ENCODE measurements around the gene VAMP8.

VAMP8 gene

GRCh38 chr2:85628658-85629057, 51.3 kb downstream of the VAMP8 start:
- Histone ChIP-seq H2AFZ (ENCODE audit: low read length) (no peak overlapping the region), H3K9me3 (ENCODE audit: insufficient read depth, low read depth, low read length) (no peaks in the 10 kb centered on the region), H3K36me3 (ENCODE audit: insufficient read depth, low read length) (peaks cover 92% of the 10 kb centered on the region), H3K4me2 (ENCODE audit: low read depth, low read length, poor library complexity, severe bottlenecking) (no peak overlapping the region), H3K9ac (ENCODE audit: low read depth, low read length, poor library complexity, severe bottlenecking) (no peak overlapping the region), H3F3A (ENCODE audit: low read depth) (no peaks in the 10 kb centered on the region; the same call in 1 of the 2 replicates), H3K4me3 (ENCODE audit: low read length, poor library complexity, severe bottlenecking) (no peak overlapping the region), H3K9me2 (replicated peaks; ENCODE audit: low read depth, low read length) (no peaks in the 10 kb centered on the region), H4K20me1 (ENCODE audit: insufficient read depth, low read length, poor library complexity, severe bottlenecking) (no peaks in the 10 kb centered on the region), H3K4me1 (ENCODE audit: insufficient read depth, low read length, poor library complexity, severe bottlenecking) (no peaks in the 10 kb centered on the region), H3K27me3 (ENCODE audit: insufficient read depth, low read length, poor library complexity, severe bottlenecking) (no peaks in the 10 kb centered on the region), H3K79me2 (ENCODE audit: insufficient read depth, low read length) (peaks cover 16% of the 10 kb centered on the region; the same call in 1 of the 2 replicates)
- no peak for TF ChIP-seq EZH2phosphoT487 (IDR thresholded peaks at IDR 0.05; ENCODE audit: borderline replicate concordance)
- TF ChIP-seq, protein P1, sequence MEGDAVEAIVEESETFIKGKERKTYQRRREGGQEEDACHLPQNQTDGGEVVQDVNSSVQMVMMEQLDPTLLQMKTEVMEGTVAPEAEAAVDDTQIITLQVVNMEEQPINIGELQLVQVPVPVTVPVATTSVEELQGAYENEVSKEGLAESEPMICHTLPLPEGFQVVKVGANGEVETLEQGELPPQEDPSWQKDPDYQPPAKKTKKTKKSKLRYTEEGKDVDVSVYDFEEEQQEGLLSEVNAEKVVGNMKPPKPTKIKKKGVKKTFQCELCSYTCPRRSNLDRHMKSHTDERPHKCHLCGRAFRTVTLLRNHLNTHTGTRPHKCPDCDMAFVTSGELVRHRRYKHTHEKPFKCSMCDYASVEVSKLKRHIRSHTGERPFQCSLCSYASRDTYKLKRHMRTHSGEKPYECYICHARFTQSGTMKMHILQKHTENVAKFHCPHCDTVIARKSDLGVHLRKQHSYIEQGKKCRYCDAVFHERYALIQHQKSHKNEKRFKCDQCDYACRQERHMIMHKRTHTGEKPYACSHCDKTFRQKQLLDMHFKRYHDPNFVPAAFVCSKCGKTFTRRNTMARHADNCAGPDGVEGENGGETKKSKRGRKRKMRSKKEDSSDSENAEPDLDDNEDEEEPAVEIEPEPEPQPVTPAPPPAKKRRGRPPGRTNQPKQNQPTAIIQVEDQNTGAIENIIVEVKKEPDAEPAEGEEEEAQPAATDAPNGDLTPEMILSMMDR (conservative IDR thresholded peaks at IDR 0.05; ENCODE audit: low read length) = no peak

GRCh38 chr2:85631316-85631715, 53.9 kb downstream of the VAMP8 start:
- Histone ChIP-seq H2AFZ (ENCODE audit: low read length) (no peak overlapping the region), H3K27me3 (ENCODE audit: insufficient read depth, low read length, poor library complexity, severe bottlenecking) (no peaks in the 10 kb centered on the region), H3K9me3 (ENCODE audit: insufficient read depth, low read depth, low read length) (no peaks in the 10 kb centered on the region), H4K20me1 (ENCODE audit: insufficient read depth, low read length, poor library complexity, severe bottlenecking) (no peaks in the 10 kb centered on the region), H3K36me3 (ENCODE audit: insufficient read depth, low read length) (peaks cover 90% of the 10 kb centered on the region), H3K4me2 (ENCODE audit: low read depth, low read length, poor library complexity, severe bottlenecking) (no peak overlapping the region), H3K4me1 (ENCODE audit: insufficient read depth, low read length, poor library complexity, severe bottlenecking) (no peaks in the 10 kb centered on the region), H3K4me3 (ENCODE audit: low read length, poor library complexity, severe bottlenecking) (no peak overlapping the region), H3K79me2 (ENCODE audit: insufficient read depth, low read length) (peaks cover 17% of the 10 kb centered on the region; the same call in 1 of the 2 replicates), H3K9me2 (replicated peaks; ENCODE audit: low read depth, low read length) (no peaks in the 10 kb centered on the region), H3F3A (ENCODE audit: low read depth) (no peaks in the 10 kb centered on the region; the same call in 1 of the 2 replicates), H3K9ac (ENCODE audit: low read depth, low read length, poor library complexity, severe bottlenecking) (no peak overlapping the region)
- TF ChIP-seq, protein P1 (conservative IDR thresholded peaks at IDR 0.05; ENCODE audit: low read length) = no peak
- no peak for TF ChIP-seq EZH2phosphoT487 (IDR thresholded peaks at IDR 0.05; ENCODE audit: borderline replicate concordance)
